KMS-11 (cell line): ENCODE results near the gene FUZ.

Experiments
- H2AFZ ChIP-seq: fragments of 200-600 bp; sonication (generic); 2 replicates; pipeline ENCODE4 v1.6.1; 2016; ENCODE audit warnings: antibody characterized with exemption, mixed run types, low read depth
- H3K27ac ChIP-seq: fragments of 200-600 bp; sonication (generic); 2 replicates; pipeline ENCODE4 v1.6.1; 2016; ENCODE audit warnings: mild to moderate bottlenecking, mixed run types
- H3K27me3 ChIP-seq: fragments of 200-600 bp; sonication (generic); 2 replicates; pipeline ENCODE4 v1.6.1; 2017; ENCODE audit warnings: mild to moderate bottlenecking, low read depth, mixed run types, moderate library complexity; ENCODE audit not compliant: insufficient read depth
- H3K36me3 ChIP-seq: fragments of 200-600 bp; sonication (generic); 2 replicates; pipeline ENCODE4 v1.6.1; 2017; ENCODE audit warnings: mild to moderate bottlenecking, mixed run types; ENCODE audit not compliant: insufficient read depth
- H3K4me1 ChIP-seq: fragments of 200-600 bp; sonication (generic); 2 replicates; pipeline ENCODE4 v1.6.1; 2016; ENCODE audit warnings: mild to moderate bottlenecking, low read depth, mixed run types; ENCODE audit not compliant: poor library complexity, severe bottlenecking
- H3K4me2 ChIP-seq: fragments of 200-600 bp; sonication (generic); 2 replicates; pipeline ENCODE4 v1.7.0; 2016; ENCODE audit warnings: mild to moderate bottlenecking, mixed run types
- H3K4me3 ChIP-seq: fragments of 200-600 bp; sonication (generic); IDR thresholded peaks from 2 replicates; pipeline ENCODE4 v1.6.1; 2017; ENCODE audit warnings: low read depth, low read length, mixed read lengths; ENCODE audit not compliant: insufficient read depth
- H3K79me2 ChIP-seq: fragments of 200-600 bp; sonication (generic); 2 replicates; pipeline ENCODE4 v1.6.1; 2016; ENCODE audit warnings: low read depth, mixed run types; ENCODE audit not compliant: insufficient read depth
- H3K9ac ChIP-seq: fragments of 200-600 bp; sonication (generic); 2 replicates; pipeline ENCODE4 v1.6.1; 2016; ENCODE audit warnings: mild to moderate bottlenecking, mixed run types
- H4K20me1 ChIP-seq: fragments of 200-600 bp; sonication (generic); 2 replicates; pipeline ENCODE4 v1.6.1; 2016; ENCODE audit warnings: mild to moderate bottlenecking, mixed run types; ENCODE audit not compliant: insufficient read depth
- CTCF ChIP-seq: fragments of 200-600 bp; sonication (generic); conservative IDR thresholded peaks from 2 replicates; pipeline ENCODE4 v1.6.1; 2017; ENCODE audit warnings: low read depth, mild to moderate bottlenecking, antibody characterized with exemption, low read length, moderate library complexity, mixed read lengths

FUZ gene

GRCh38 chr19:49791776-49792445, 21.2 kb downstream of the FUZ start:
- Histone ChIP-seq H3K9ac (no peak overlapping the region), H4K20me1 (no peaks in the 10 kb centered on the region), H3K4me1 (no peaks in the 10 kb centered on the region), H3K27me3 (no peaks in the 10 kb centered on the region), H3K4me3 (no peak overlapping the region), H3K79me2 (no peaks in the 10 kb centered on the region), H3K36me3 (no peaks in the 10 kb centered on the region), H3K27ac (no peak overlapping the region), H3K4me2 (no peak overlapping the region), H2AFZ (no peak overlapping the region)
- no peak for TF ChIP-seq CTCF

GRCh38 chr19:49790866-49791265, 22.2 kb downstream of the FUZ start:
- no peak for TF ChIP-seq CTCF
- no peak overlapping the region for H3K4me2 ChIP-seq
- no peaks in the 10 kb centered on the region for H3K79me2 ChIP-seq
- H3K36me3 ChIP-seq, result no peaks in the 10 kb centered on the region
- no peaks in the 10 kb centered on the region for H4K20me1 ChIP-seq
- H3K4me1 ChIP-seq, result no peaks in the 10 kb centered on the region
- no peak overlapping the region for H3K27ac ChIP-seq
- no peak overlapping the region for H2AFZ ChIP-seq
- H3K4me3 ChIP-seq, result no peak overlapping the region
- H3K9ac ChIP-seq, result no peak overlapping the region
- H3K27me3 ChIP-seq, result no peaks in the 10 kb centered on the region

DNA sequence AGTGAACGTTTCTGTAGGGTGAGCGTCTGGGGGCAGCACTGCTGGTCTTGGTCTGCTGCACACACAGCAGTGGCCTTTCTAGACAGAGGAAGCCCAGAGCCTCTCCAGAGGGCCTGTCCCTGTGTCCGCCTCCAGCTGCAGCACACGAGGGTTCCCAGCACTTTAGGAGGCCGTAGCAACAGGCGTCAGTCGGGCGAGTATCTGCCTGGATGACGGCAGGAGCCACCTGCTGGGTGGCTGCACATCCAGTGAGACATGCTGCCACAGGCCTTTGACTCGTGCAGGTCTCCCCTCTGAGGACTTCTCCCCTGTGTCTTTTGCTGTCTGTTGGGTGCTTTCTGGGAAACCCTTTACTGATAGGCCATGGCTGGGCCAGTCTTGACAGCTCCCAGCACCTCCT, 24.2 kb downstream of the FUZ start:
- Histone ChIP-seq H3K79me2 (no peaks in the 10 kb centered on the region), H3K27me3 (no peaks in the 10 kb centered on the region), H4K20me1 (no peaks in the 10 kb centered on the region), H3K4me1 (no peaks in the 10 kb centered on the region), H3K27ac (no peak overlapping the region), H3K4me3 (no peak overlapping the region), H3K36me3 (no peaks in the 10 kb centered on the region), H3K4me2 (no peak overlapping the region), H2AFZ (no peak overlapping the region), H3K9ac (no peak overlapping the region)
- no peak for TF ChIP-seq CTCF

DNA sequence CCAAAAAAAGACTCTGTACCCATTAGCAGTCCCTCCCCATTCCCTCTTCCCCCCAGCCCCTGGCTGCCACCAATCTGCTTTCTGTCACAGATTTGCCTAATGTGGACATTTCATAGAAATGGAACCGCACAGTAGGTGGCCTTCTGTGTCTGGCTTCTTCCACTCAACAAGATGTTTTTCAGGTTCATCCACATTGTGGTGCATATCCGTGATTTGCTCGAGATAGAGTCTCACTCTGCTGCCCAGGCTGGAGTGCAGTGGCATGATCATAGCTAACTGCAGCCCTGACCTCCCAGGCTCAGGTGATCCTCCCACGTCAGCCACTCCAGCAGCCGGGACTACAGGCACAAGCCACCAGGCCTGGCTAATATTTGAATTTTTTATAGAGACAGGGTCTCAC, 25.3 kb downstream of the FUZ start:
- Histone ChIP-seq H3K27ac (no peak overlapping the region), H3K27me3 (no peaks in the 10 kb centered on the region), H3K4me2 (no peak overlapping the region), H3K4me1 (no peaks in the 10 kb centered on the region), H3K9ac (no peak overlapping the region), H4K20me1 (no peaks in the 10 kb centered on the region), H3K4me3 (no peak overlapping the region), H2AFZ (no peak overlapping the region), H3K36me3 (peaks cover 3% of the 10 kb centered on the region; the same call in 1 of the 2 replicates), H3K79me2 (no peaks in the 10 kb centered on the region)
- no peak for TF ChIP-seq CTCF
